ENCODE measurements around the gene ATP6V1B1.

GRCh38 chr2:70927641-70928040, 8.1 kb upstream of the ATP6V1B1 start:
- TF ChIP-seq HBP1 (CRISPR knock-in tag; IDR thresholded peaks at IDR 0.05) (no peak), SPI1 (IDR thresholded peaks at IDR 0.05; ENCODE audit: borderline replicate concordance, low read depth, low read length) (no peak), NFE2L1 (tag; IDR thresholded peaks at IDR 0.05; ENCODE audit: borderline replicate concordance, low read depth) (no peak)
